GM12873 (cell line): ENCODE measurements around the gene DDX39A.

Source experiments
- TF ChIP-seq, protein P1 (sequence below): IDR thresholded peaks from 2 replicates; pipeline ENCODE4 v1.5.1; 2012; ENCODE audit warnings: low read depth, mild to moderate bottlenecking, moderate library complexity, low read length, control low read depth; ENCODE audit not compliant: insufficient read depth; ENCODE audit errors: missing control alignments

The DDX39A gene

DNA sequence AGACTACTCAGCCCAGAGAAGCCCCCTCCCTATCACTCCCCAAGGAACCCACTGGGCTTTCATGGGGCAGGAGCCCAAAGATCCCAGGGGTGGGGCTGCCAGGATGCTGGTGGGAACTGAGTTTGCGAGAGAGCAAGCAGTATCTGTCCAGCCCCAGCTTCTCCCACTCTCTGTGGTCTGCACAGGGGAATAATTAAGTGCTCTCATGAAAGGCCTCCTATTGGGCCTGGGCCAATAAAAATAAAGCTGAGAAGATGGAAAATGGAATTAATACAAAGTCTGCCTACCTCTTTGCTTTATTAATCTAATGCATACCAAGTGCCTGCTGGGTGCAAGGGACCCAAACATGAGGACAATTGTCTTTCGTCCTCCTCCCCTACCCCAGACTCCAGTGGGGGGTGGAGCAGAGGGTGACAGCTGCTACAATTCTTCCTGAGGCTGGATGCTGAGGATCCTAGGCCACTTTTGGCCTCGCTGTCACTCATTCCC is 5.4 kb downstream of the DDX39A start:
- TF ChIP-seq, protein P1, sequence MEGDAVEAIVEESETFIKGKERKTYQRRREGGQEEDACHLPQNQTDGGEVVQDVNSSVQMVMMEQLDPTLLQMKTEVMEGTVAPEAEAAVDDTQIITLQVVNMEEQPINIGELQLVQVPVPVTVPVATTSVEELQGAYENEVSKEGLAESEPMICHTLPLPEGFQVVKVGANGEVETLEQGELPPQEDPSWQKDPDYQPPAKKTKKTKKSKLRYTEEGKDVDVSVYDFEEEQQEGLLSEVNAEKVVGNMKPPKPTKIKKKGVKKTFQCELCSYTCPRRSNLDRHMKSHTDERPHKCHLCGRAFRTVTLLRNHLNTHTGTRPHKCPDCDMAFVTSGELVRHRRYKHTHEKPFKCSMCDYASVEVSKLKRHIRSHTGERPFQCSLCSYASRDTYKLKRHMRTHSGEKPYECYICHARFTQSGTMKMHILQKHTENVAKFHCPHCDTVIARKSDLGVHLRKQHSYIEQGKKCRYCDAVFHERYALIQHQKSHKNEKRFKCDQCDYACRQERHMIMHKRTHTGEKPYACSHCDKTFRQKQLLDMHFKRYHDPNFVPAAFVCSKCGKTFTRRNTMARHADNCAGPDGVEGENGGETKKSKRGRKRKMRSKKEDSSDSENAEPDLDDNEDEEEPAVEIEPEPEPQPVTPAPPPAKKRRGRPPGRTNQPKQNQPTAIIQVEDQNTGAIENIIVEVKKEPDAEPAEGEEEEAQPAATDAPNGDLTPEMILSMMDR, result no peak

DNA sequence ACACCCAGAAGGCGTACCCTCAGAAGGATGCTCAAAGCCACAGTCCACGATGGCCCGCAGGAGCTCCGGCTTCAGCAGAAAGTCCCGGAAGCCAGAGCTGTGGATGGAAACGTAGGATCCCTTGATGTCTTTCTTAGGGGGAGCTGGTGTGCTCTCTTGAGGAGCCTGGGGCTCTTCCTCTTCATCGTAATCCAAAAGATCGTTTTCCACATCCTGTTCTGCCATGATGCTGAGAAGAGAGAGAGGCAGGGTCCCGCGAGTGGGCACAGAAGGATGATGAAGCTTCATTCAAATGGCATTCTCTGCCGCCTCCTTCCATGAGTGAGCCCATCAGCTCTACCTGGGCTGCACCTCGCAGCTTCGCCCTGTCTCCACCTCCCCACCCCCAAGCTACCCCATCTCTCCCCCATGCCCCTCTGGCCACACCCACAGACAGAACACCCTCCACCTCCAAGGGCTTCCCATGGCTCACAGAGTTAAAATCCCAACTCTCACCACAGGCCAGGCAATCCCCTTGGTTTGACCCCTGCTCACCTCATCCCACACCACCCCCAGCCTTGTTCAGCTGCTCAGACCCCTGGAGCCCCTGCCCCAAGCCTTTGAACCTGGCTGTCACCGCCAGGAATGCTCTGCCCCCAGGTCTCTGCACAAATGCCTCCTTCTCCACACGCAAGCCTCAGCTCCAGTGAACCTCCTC is 6.0 kb downstream of the DDX39A start:
- TF ChIP-seq, protein P1, result no peak

DNA sequence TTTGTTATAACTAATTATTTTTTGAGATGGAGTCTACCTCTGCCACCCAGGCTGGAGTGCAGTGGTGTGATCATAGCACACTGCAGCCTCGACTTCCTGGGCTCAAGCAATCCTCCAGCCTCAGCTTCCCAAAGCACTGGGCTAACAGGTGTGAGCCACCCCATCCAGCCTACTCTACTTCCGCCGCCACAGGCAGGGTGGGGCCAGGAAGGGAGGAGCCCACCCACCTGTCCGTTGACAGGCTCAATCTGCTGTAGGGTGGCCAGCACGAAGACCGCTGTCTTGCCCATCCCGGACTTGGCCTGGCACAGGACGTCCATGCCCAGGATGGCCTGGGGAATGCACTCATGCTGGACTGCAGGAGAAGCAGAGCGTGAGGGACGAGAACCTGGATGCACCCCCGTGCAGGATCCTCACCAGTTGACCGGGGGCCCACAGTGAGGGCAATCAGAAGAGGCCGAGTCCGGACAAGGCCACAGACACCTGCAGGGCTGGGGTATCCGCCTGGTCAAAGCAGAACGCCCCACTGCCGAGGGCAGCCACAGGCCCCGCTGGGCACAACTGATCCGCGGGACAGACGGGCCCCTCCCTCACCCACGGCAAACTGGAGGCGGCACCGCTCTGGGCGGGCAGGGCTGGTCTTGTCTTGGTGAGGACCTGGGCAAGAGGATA is 6.7 kb downstream of the DDX39A start:
- TF ChIP-seq, protein P1, result no peak

DNA sequence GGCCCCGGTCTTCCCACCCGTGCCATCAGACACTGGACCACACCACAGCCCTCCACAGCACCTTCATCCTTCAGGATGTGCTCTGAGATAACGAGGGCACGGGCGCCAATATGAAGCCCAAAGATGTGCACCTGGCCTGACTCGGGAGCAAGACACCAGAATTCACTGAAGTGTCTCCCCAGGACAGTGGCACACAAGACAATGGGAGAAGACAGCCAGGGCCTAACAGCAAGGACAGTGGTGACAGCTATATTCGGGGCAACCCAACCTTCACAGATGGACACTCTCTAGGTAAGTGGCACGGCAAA is 7.2 kb downstream of the DDX39A start:
- TF ChIP-seq, protein P1, result no peak

DNA sequence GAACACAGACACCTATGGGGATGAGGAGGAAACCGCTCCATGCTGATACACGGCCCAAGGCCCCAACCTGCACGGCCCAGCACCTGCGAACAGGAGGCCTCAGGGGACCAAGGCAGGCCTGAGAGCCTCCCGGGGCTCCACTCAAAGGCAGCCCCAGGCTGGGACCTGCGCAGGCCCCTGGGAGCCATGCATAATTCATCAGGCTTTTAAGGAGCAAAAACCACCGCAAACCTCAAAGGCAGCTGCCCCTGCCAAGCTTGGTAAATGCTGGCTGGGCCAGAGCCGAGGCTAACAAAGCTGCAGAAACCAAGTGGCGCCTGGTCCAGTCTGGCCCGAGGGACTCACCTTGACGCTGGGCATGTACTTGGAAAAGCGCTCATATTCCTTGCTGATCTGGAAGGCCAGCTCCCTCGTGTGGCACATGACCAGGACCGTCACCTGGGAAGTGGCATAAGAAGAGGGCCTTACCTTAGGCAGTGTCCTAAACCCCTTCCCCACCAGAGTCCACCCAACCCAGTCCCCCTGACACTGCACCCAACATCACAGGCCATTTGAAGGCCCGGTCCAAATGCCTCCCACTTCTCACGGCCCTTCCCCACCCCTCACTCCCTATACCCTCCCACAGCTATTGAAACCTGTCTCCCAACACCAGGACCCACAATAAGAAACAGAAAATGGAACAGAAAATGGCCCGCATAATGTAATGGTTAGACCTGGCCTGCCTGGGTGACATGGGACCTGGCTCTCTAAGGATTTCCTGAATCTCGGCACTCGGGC is 7.8 kb downstream of the DDX39A start:
- TF ChIP-seq, protein P1, result no peak

DNA sequence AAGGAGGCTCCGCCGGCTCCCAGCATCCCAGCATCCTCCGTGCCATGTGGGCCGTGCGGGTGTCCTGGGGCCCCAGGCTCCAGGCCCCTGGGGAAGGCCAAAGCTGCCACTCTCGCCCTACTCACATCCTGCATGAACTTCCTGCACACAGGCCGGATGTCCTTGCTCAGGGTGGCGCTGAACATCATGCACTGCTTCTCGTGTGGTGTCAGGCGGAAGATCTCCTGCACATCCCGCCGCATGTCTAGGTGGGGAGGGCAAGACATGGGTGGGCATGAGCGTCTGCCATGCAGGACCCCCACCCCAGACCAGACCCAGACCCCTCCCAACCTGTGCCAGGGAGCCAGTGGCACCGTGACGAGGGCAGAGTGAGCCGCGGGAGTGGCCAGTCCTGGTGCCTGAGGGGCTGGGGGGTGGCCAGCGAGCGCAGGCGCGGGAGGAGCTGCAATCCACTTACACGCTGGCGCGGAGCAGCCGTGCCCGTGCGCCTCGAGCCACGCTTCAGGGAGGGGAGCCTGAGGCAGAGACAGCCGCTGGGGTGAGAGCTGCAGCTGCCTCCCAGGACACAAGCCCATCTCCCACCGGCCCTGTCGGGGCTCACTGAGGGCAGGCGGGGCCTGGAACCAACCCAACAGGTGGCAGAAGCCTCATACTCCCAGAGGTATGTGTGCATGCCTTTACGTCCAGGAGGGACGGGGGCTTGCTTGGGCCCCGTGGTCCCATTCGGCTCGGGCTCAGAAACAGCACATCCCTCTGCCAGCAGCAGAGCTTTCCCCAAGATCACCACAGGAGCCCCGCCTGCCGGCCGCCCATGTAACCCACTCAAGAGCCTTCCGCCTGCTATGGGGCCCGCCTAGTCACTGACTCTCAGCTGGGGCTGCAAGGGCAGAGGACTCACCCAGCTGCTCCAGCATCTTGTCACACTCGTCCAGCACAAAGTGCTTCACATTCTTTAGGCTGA is 8.8 kb downstream of the DDX39A start:
- TF ChIP-seq, protein P1, result no peak
